Astrocyte (in vitro differentiated cells and primary cell): ENCODE results near the gene NABP1.

ENCODE experiments used
- EZH2 ChIP-seq: IDR thresholded peaks from 2 replicates; pipeline ENCODE4 v1.6.1; 2012; ENCODE audit warnings: mild to moderate bottlenecking, low read length, inconsistent platforms; ENCODE audit not compliant: insufficient read depth
- TF ChIP-seq, protein P1 (sequence below): IDR thresholded peaks from 2 replicates; pipeline ENCODE4 v1.5.1; 2011; ENCODE audit warnings: low read depth, mild to moderate bottlenecking, inconsistent platforms, low read length, moderate library complexity; ENCODE audit not compliant: insufficient read depth

DNA sequence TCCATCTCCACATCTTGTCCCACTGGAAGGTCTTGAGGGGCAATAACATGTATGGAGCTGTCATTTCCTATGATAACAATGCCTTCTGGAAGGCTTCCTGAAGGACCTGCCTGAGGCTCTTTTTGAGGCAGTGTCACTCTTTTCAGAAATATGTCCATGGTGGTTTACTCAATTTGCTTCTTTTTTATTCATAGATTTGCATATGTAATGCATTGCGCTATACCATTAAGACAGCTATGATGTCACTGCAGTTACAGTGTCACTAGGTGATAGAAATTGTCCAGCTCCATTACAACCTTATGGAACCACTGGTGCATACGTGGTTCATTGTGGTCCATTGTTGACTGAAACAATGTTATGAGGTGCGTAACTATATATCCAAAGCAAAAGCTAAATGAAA, 19.9 kb downstream of the NABP1 start:
- TF ChIP-seq, protein P1, sequence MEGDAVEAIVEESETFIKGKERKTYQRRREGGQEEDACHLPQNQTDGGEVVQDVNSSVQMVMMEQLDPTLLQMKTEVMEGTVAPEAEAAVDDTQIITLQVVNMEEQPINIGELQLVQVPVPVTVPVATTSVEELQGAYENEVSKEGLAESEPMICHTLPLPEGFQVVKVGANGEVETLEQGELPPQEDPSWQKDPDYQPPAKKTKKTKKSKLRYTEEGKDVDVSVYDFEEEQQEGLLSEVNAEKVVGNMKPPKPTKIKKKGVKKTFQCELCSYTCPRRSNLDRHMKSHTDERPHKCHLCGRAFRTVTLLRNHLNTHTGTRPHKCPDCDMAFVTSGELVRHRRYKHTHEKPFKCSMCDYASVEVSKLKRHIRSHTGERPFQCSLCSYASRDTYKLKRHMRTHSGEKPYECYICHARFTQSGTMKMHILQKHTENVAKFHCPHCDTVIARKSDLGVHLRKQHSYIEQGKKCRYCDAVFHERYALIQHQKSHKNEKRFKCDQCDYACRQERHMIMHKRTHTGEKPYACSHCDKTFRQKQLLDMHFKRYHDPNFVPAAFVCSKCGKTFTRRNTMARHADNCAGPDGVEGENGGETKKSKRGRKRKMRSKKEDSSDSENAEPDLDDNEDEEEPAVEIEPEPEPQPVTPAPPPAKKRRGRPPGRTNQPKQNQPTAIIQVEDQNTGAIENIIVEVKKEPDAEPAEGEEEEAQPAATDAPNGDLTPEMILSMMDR = no peak
- no peak for TF ChIP-seq EZH2
